Stimulated activated CD4-positive, alpha-beta T cell treated with anti-CD3 and anti-CD28 coated beads, Interleukin-2, amount 100 ng/mL, for 4 hours (primary cell): ENCODE results near the gene AIG1.

ENCODE experiments used
- DNase-seq: peaks from one replicate; pipeline ENCODE4 v3.0.0-alpha.2; 2020; ENCODE audit warnings: low read depth

The AIG1 gene

GRCh38 chr6:143097224-143097795, 36.6 kb downstream of the AIG1 start:
- no peak for DNase-seq

DNA sequence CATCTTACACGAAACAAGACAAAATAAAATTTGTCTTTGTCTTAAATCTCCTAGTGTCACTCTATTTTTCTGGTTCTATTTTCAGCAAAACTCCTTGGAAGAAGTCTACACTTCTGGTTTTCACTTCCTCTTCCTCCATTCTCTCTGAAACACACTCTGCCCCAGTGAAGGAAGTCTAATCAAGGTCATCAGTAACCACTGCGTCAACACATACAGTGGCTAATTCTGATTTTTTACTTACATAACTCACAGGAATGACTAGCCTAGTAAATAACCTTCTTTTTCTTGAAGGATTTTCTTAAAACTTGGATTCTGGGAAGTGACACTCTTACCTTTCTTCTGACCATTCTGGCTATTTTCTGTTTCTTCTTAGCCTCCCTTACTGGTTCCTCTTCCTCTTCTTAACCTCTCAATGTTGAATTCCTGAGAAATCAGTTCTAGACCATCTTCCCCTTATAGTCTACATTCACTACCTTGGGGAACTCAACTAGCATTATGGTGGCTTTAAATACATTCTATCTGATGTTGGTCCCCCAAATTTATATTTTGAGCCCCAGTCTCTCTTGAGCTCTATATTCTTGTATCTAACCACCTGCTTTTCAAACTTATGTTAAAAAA, 37.5 kb downstream of the AIG1 start:
- no peak for DNase-seq

GRCh38 chr6:143099647-143100046, 39.0 kb downstream of the AIG1 start:
- DNase-seq: no peak

GRCh38 chr6:143100429-143100828, 39.7 kb downstream of the AIG1 start:
- DNase-seq: no peak

GRCh38 chr6:143103916-143104315, 43.2 kb downstream of the AIG1 start:
- DNase-seq: no peak

GRCh38 chr6:143107440-143107839, 46.8 kb downstream of the AIG1 start:
- DNase-seq: no peak

DNA sequence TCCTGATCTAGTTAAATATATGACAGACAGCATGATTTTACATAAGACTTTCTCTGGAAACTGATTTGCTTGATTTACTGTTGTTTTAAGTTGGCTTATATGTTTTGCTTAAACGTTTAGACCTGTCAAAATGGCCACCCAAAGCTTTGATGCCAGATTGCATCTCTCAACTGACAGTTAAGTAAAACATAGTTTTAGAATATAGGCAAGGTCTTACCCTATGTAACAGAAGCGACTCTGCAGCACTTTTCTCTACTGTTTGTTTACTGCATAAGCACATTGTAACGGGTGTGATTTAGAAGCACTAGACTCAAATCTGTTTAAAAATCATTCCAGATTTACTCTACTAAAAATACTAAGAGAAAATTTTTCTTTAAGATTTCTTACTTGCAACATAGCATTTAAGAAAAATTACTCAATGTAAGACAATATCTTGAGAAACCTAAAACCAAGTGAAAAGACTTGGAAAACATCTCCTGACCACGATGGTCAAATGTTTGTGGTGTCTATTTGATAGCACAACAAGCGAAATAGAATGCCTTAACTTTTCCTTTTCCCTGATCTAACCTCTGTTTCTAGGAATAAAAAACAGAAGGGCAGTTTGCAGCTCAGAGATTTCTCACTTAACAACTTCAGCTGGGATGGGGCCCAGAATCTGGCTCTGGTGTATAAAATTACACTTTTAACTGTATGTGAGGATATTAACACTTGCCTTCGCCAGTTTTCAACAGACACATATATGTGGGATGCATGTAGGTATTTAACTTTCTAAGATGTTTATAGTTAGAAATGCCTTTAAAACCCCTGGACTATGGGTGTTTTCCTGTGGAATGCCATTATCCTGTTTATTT, 47.4 kb downstream of the AIG1 start:
- DNase-seq: no peak

GRCh38 chr6:143109196-143109595, 48.5 kb downstream of the AIG1 start:
- DNase-seq: no peak

- DNase-seq: no peak
Measured at GRCh38 chr6:143110572-143110971, 49.9 kb downstream of the AIG1 start.

GRCh38 chr6:143110996-143111395, 50.3 kb downstream of the AIG1 start:
- DNase-seq: no peak

DNA sequence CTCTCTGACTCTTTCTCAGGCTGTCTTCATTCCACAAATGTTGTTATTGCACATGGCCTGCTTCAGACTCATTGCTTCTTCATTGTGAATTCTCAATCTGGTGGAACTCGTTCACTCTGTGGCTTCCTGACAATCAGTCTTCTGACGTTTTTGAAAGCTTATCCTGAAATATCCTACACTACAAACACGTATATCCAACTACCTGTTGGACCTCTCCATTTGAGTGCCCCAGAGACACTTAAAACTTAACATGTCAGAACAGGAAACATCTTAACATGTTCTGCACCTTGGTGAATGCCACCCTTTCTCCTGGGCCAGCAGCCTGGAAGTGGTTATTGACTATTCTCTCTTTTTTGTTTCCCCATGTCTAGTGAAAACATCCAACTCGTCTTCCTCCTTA, 50.8 kb downstream of the AIG1 start:
- DNase-seq: no peak

DNA sequence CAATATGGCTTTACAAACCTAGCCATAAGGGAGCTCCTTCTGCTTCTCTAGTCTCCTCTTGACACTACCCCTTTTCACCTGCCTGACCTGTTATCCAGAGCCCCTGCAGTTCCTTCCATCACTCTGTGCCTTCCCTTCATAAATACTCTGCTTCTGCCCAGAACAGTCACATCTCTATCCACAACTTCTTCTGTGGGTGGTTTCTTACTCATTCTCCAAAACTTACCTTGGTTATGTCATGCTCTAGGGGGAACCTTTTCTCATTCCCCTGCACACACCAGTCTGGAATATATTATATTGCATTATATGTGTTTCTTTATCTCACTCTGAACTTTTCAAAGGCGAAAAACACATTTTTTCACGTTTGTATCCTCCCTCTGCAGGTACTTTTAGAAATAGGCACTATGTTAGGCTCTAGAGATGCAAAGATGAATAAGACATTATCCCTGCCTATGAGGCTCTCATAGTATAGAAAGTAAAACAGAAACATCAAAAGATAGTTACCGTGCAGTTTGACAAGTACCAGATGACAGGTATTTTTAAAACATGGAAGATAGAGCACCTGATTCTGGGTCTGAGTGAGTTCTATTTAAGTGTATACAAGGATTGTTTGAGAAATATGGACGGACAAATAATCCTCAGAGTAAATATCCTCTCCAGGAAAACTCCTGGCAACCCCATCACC, 51.5 kb downstream of the AIG1 start:
- no peak for DNase-seq

DNA sequence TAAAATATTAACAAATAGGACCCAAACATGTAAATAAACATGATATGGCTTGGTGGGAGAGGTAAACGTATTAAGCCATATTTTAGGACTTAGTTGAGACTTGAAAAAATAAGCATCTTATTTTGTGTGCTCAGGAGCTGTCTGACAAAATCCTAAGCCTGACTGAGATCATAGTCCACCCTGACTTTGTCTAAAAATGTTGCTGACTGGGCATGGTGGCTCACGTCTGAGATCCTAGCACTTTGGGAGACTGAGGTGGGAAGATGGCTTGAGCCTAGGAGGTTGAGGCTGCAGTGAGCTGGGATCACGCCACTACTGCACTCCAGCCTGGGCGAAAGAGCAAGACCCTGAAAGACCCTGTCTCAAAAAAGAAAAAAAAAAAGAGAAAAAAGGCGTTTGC, 52.1 kb downstream of the AIG1 start:
- DNase-seq: no peak

DNA sequence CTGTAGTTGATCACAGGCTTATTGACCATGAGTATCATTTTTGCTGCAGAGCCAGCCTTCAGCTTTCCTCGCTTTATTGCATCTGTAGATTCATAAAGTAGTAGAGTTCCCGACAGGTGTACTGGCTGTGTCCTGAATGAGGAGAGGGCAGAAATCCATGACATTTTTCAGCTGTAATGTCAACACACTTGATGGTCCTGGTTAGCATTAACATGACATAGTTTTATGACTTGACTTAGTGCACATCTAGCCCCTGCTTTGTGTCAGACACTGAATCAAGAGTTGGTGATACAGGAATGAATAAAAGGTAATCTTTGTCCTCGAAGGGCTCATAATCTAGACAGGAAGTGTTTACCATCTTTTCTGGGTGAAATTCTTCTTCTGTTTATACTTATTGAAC, 55.0 kb downstream of the AIG1 start:
- DNase-seq: no peak

DNA sequence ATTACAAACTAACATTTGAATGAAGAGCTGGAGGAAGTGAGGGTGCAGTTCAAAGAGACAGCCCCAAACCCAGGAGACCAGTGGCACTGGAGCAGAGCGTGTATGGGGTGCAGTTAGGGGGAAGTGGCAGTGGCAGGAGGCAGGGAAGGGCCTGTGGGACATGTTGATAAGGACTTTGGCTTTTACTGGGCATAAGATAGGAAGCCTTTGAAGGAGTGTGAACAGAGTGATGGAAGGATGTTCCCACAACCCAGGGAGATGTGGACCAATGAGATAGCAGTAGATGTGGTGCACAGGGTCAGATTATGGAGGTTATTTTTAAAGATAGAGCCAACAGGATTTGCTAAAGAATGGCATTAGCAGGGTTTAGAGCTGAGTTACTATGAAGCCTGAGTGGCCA, 56.4 kb downstream of the AIG1 start:
- no peak for DNase-seq

DNA sequence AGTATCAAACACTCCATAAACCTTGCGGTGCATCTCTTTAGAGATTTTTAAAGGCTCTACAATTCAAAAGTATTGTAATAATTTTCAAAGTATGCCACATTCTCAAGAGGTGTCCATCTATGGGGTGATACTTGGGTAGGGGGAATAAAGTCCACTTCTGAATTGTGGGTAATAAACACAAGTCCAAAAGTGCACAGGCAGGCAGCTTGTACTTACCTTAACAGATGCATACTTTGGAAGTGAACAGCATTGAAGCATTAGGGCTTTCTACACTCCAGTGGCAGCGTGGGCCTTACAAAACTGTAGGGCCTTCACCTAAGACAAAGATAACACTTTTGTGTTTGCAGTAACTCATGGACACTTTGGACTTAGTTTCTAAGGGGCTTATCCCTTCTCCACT, 58.6 kb downstream of the AIG1 start:
- DNase-seq: no peak

DNA sequence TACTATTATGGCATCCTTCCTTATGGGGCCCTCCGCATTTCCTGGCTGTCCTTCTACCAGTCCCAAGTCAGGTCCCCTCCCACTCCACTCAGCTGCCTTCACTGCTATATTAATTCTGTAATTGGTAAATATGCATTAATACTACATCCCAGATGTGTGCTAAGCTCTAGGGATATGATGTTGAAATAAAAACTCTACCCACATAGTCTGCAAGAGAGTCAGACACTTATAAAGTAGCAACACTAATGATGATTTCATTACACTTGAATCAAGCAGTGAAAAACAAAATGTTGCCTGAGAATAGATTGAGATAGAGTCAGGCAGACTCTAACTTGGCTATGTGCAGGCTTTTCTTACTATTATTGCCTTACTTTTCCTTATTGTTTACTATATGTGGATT, 62.4 kb downstream of the AIG1 start:
- DNase-seq: no peak

DNA sequence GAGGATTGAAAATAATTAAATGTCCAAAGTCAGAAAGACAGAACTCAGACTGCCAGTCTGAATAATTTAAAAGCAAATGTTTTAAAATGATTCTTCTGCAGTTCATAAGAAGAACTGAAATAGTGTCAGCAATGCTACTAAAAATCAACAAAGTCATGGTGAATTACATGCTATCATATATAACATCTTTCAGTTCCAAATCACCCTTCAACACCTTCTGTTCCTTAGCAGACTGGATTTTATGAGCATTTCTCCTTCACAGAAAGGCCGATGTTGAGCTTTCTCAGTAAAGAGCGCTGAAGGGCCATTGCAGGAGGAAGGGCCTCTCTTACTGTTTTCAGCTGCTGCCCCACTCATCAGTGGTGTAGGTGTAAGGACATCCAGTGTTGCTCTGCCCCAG, 63.3 kb downstream of the AIG1 start:
- no peak for DNase-seq

- no peak for DNase-seq
Measured at GRCh38 chr6:143125455-143125854, 64.8 kb downstream of the AIG1 start.

DNA sequence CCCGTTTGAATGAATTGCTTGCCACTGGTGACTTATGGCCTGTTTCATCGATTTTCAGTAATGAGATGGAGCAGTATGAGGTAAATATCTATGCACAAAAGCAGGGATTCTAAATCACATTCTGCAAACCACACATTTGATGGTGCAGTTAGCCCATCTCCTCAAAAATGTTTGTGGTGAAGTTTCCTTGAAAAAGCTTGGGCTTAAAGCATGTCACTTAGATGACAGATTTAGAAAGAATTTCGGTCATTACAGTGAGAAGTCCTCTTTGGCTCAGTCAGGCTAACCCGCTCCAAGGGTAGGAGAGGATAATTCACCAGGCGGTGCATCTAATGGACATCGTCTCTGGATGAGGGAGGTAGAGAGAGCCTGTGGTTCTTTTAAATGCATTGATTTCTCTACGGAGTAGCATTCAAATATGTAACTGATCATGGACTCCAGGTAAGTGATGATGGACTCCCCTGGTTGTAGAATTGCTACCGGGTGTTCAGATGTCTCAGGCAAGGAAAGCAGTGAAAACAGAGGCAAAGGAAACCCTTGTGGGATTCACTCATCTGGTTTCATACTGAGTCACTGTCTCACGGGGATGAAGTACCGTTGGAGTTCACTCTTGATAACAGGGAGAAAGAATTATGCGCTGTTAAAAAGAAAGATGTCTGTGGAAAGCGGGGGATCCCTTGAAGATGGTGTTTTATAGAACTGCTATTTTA, 65.3 kb downstream of the AIG1 start:
- no peak for DNase-seq

- DNase-seq: no peak
Measured at GRCh38 chr6:143126574-143126941, 65.9 kb downstream of the AIG1 start.

- DNase-seq: no peak
Measured at GRCh38 chr6:143127941-143128680, 67.4 kb downstream of the AIG1 start.
